ENCODE measurements around the gene AEBP1.

The AEBP1 gene

DNA sequence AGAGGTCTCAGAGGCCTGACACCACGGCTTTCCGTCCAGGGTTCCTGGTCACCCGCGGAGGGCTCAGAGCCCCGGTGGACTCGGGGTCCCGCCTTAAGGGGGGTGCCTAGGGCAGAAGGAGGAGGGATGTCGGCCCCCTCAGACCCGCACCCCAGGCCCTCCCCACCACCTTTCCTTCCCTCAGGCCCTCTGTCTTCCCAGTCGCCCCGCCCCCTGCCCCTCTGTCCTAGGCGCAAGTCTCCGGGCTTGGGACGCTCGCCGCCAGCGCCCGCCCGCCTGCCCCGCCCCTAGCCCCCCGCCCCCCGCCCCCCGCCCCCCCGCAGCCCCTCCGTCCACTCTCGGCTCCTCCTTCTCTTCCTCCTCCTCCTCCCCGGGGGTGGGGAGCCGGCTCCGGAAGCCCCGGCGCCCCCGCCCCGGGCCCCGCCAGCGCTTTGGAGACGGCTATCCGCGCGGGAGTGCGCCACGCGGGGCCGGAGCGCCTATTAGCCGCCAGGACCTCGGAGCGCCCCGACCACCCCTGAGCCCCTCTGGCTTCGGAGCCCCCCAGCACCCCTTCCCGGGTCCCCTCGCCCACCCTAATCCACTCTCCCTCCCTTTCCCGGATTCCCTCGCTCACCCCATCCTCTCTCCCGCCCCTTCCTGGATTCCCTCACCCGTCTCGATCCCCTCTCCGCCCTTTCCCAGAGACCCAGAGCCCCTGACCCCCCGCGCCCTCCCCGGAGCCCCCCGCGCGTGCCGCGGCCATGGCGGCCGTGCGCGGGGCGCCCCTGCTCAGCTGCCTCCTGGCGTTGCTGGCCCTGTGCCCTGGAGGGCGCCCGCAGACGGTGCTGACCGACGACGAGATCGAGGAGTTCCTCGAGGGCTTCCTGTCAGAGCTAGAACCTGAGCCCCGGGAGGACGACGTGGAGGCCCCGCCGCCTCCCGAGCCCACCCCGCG lies at the start of gene AEBP1:
Gene AEBP1, plus strand, starts transcription at position 423 of the 937 bp plus-strand sequence. Its CDS starts 321 bp downstream, at position 744.
- no peak for DNase-seq (ENCODE audit: low spot score in 2 of 2)
- Mint-ChIP-seq H3K27ac (no peak within 1 kb of the TSS), H3K27me3 (peaks cover 13% of the 10 kb centered on the region), H3K9me3 (no peaks in the 10 kb centered on the region), H3K4me1 (peaks cover 20% of the 10 kb centered on the region), H3K36me3 (peaks cover 2% of the 10 kb centered on the region), H3K4me3 (peak within 1 kb of the TSS; percentile 80)
- peak; percentile 66 for ATAC-seq (ENCODE audit: low read depth)

- H3K9me3 Mint-ChIP-seq = no peaks in the 10 kb centered on the region
- ATAC-seq (ENCODE audit: low read depth) = no peak
- peaks cover 56% of the 10 kb centered on the region for H3K4me1 Mint-ChIP-seq
- no peak overlapping the region for H3K4me3 Mint-ChIP-seq
- H3K27ac Mint-ChIP-seq = peak overlapping the region; percentile 90
- no peak for DNase-seq (ENCODE audit: low spot score in 2 of 2)
- no peaks in the 10 kb centered on the region for H3K27me3 Mint-ChIP-seq
- peaks cover 40% of the 10 kb centered on the region for H3K36me3 Mint-ChIP-seq
Observed at GRCh38 chr7:44056681-44057080, 47.5 kb upstream of the AEBP1 start.

- Mint-ChIP-seq H3K4me3 (peak overlapping the region; percentile 79), H3K27ac (peak overlapping the region; percentile 90), H3K27me3 (no peaks in the 10 kb centered on the region), H3K9me3 (no peaks in the 10 kb centered on the region), H3K4me1 (peaks cover 52% of the 10 kb centered on the region), H3K36me3 (peaks cover 40% of the 10 kb centered on the region)
- no peak for ATAC-seq (ENCODE audit: low read depth)
- DNase-seq (ENCODE audit: low spot score in 2 of 2) = no peak
Observed at GRCh38 chr7:44057181-44057848, 46.8 kb upstream of the AEBP1 start.

- Mint-ChIP-seq H3K4me3 (peak overlapping the region; percentile 79), H3K9me3 (no peaks in the 10 kb centered on the region), H3K36me3 (peaks cover 36% of the 10 kb centered on the region), H3K27me3 (no peaks in the 10 kb centered on the region), H3K4me1 (peaks cover 51% of the 10 kb centered on the region), H3K27ac (peak overlapping the region; percentile 90)
- ATAC-seq (ENCODE audit: low read depth) = peak; percentile 77
- no peak for DNase-seq (ENCODE audit: low spot score in 2 of 2)
Observed at GRCh38 chr7:44057849-44058758, 46.0 kb upstream of the AEBP1 start.

DNA sequence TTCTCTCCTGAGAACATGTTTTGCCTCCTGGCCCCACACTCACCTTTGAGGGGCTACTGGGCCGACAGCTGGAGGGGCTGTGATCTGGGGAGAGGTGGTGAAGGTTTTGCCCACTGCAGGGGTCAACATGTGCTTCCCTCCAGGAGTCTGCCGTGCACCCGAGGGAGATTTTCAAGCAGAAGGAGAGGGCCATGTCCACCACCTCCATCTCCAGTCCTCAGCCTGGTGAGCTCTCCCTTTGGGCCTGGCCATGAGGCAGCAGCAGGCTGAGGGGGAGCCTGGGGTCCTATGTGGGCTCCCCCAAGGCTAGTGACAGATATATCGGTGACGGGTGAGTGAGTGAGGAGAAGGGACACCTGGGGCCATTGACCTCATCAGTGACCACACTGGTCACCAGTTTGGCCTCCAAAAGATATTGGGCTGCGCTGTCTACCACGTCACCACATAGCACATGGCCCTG lies 45.4 kb upstream of the AEBP1 start:
- Mint-ChIP-seq H3K4me3 (peak overlapping the region; percentile 79), H3K27ac (peak overlapping the region; percentile 90), H3K4me1 (peaks cover 51% of the 10 kb centered on the region), H3K36me3 (peaks cover 37% of the 10 kb centered on the region), H3K27me3 (no peaks in the 10 kb centered on the region), H3K9me3 (no peaks in the 10 kb centered on the region)
- peak; percentile 25 for ATAC-seq (ENCODE audit: low read depth)
- no peak for DNase-seq (ENCODE audit: low spot score in 2 of 2)

DNA sequence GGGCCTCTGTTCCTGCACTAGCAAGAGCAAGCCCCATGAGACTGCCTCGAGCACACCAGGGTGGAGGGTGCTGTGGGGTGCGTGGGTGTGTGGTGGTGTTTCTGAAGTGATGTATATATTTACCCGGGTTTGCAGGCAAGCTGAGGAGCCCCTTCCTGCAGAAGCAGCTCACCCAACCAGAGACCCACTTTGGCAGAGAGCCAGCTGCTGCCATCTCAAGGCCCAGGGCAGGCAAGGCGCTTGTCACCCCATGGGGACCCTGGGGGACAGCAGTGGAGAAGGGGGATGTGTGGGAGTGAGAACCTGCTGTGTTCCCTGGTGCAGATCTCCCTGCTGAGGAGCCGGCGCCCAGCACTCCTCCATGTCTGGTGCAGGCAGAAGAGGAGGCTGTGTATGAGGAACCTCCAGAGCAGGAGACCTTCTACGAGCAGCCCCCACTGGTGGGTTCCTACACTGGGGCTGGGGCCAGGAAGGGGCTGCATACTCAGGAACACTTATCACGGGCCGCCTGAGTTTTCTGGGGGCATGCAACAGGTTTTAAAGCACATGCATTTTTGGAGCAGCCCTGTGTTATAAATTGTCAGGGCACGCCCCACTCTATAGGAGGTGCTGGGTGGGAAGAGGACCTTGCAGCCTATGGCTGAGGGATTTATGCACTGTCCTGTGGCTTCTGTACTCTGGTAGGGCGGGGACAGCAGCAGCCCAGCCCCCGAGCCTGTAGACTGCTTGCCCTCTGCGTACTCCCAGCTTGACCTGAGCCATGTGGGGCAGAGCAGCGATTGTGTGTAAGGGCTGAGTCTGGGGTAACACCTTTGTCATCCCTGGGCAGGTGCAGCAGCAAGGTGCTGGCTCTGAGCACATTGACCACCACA lies 44.7 kb upstream of the AEBP1 start:
- ATAC-seq (ENCODE audit: low read depth) (peak; percentile 86), DNase-seq (ENCODE audit: low spot score in 2 of 2) (no peak)
- H3K4me1 Mint-ChIP-seq = peaks cover 51% of the 10 kb centered on the region
- H3K36me3 Mint-ChIP-seq = peaks cover 37% of the 10 kb centered on the region
- H3K9me3 Mint-ChIP-seq = no peaks in the 10 kb centered on the region
- H3K4me3 Mint-ChIP-seq = peak overlapping the region; percentile 79
- H3K27ac Mint-ChIP-seq = peak overlapping the region; percentile 90
- H3K27me3 Mint-ChIP-seq = no peaks in the 10 kb centered on the region

DNA sequence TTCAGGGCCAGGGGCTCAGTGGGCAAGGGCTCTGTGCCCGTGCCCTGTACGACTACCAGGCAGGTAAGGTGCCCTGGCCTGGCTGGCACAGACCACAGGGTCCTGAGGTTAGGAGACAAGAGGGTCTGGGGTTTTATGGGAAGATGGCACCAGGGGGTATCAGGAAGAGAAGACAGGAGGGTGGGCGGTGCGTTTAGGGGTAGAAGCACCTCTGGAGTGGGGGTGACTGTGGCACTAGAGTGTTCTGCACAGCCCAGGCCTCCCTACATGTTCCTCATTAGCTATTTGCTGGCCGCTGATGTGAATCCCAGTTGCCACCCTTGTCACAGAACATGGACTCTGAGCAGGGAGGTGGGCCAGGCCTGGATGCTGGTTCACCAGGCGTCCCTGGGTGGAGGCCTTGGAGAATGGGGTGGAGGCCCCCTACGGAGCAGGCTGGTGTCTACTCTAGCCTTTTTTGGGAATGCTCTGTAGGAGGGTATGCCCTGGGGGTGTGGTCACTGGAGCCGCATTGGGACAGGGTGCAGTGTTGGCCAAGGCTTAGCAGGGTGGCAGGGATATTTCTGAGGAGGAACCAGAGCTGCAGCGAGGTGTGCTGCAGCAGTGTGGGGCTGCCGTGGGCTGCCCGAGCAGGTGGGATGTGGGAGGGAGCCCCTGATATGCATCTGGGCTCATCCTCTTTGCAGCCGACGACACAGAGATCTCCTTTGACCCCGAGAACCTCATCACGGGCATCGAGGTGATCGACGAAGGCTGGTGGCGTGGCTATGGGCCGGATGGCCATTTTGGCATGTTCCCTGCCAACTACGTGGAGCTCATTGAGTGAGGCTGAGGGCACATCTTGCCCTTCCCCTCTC lies 43.8 kb upstream of the AEBP1 start:
- Mint-ChIP-seq H3K4me3 (peak overlapping the region; percentile 46), H3K36me3 (peaks cover 31% of the 10 kb centered on the region), H3K4me1 (peaks cover 51% of the 10 kb centered on the region), H3K27me3 (no peaks in the 10 kb centered on the region), H3K9me3 (no peaks in the 10 kb centered on the region), H3K27ac (no peak overlapping the region)
- ATAC-seq (ENCODE audit: low read depth) = no peak
- no peak for DNase-seq (ENCODE audit: low spot score in 2 of 2)

DNA sequence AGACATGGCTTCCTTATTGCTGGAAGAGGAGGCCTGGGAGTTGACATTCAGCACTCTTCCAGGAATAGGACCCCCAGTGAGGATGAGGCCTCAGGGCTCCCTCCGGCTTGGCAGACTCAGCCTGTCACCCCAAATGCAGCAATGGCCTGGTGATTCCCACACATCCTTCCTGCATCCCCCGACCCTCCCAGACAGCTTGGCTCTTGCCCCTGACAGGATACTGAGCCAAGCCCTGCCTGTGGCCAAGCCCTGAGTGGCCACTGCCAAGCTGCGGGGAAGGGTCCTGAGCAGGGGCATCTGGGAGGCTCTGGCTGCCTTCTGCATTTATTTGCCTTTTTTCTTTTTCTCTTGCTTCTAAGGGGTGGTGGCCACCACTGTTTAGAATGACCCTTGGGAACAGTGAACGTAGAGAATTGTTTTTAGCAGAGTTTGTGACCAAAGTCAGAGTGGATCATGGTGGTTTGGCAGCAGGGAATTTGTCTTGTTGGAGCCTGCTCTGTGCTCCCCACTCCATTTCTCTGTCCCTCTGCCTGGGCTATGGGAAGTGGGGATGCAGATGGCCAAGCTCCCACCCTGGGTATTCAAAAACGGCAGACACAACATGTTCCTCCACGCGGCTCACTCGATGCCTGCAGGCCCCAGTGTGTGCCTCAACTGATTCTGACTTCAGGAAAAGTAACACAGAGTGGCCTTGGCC lies 43.0 kb upstream of the AEBP1 start:
- Mint-ChIP-seq H3K27ac (no peak overlapping the region), H3K4me1 (peaks cover 56% of the 10 kb centered on the region), H3K36me3 (peaks cover 27% of the 10 kb centered on the region), H3K9me3 (no peaks in the 10 kb centered on the region), H3K27me3 (no peaks in the 10 kb centered on the region), H3K4me3 (no peak overlapping the region)
- DNase-seq (ENCODE audit: low spot score in 2 of 2) (no peak), ATAC-seq (ENCODE audit: low read depth) (no peak)

DNA sequence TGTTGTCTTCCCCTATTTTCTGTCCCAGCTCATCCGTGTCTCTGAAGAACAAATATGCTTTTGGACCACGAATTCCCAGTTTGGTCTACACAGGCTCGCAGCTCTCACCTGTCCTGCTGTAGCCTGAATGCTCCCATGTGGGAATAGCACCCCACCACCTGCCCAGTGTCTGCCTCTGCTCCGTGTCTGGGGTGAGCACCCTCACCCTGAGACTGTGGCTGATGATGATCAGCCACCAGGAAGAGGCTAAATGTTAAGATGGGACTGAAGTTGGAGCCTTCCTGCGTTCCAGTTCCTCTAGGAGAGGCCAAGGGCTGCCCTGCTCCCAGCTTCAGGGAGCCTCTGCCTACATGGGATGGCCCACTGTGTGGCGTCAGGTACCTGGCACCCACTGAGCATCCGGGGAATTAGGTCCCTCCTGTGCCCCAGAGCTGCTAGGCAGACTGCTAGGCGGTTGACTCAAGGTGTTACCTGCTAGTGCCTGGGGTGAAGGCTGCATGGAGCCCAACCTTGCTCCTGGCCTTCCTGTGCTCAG lies 42.4 kb upstream of the AEBP1 start:
- no peak overlapping the region for H3K4me3 Mint-ChIP-seq
- H3K36me3 Mint-ChIP-seq = peaks cover 26% of the 10 kb centered on the region
- DNase-seq (ENCODE audit: low spot score in 2 of 2) (no peak), ATAC-seq (ENCODE audit: low read depth) (no peak)
- peaks cover 55% of the 10 kb centered on the region for H3K4me1 Mint-ChIP-seq
- no peak overlapping the region for H3K27ac Mint-ChIP-seq
- no peaks in the 10 kb centered on the region for H3K9me3 Mint-ChIP-seq
- no peaks in the 10 kb centered on the region for H3K27me3 Mint-ChIP-seq

GRCh38 chr7:44062180-44062902 lies 41.8 kb upstream of the AEBP1 start:
- no peak for ATAC-seq (ENCODE audit: low read depth)
- peaks cover 24% of the 10 kb centered on the region for H3K36me3 Mint-ChIP-seq
- H3K27ac Mint-ChIP-seq = no peak overlapping the region
- no peak for DNase-seq (ENCODE audit: low spot score in 2 of 2)
- H3K9me3 Mint-ChIP-seq = no peaks in the 10 kb centered on the region
- H3K4me1 Mint-ChIP-seq = peaks cover 55% of the 10 kb centered on the region
- no peak overlapping the region for H3K4me3 Mint-ChIP-seq
- no peaks in the 10 kb centered on the region for H3K27me3 Mint-ChIP-seq

GRCh38 chr7:44062903-44063295 lies 41.2 kb upstream of the AEBP1 start:
- no peak overlapping the region for H3K4me3 Mint-ChIP-seq
- H3K9me3 Mint-ChIP-seq = no peaks in the 10 kb centered on the region
- peaks cover 19% of the 10 kb centered on the region for H3K36me3 Mint-ChIP-seq
- H3K4me1 Mint-ChIP-seq = peaks cover 53% of the 10 kb centered on the region
- H3K27ac Mint-ChIP-seq = no peak overlapping the region
- no peaks in the 10 kb centered on the region for H3K27me3 Mint-ChIP-seq
- DNase-seq (ENCODE audit: low spot score in 2 of 2) (no peak), ATAC-seq (ENCODE audit: low read depth) (no peak)

Data from memory B cell (primary cell).